Renal cortex interstitium (tissue), 15 donors: ENCODE measurements around the gene NFKBIL1. TPM values are rescaled to one million over a fixed set of nuclear protein-coding genes. Genes with fewer than 3 reads are reported as not detected.
"Not testable (repeated sequence)": the region's sequence is repeated elsewhere in the genome, so short reads cannot be mapped to it uniquely, and the experiment has no call there.

Source experiments
- DNase-seq, 11 donors: peaks; one replicate each; pipeline ENCODE4 v3.0.0-alpha.2; 2013; ENCODE audit warnings: low read depth in 9 of 11, low spot score in 4 of 11; ENCODE audit errors: extremely low read depth in 1 of 11
- long read RNA-seq, 16 experiments: transcript quantifications; one replicate each; lab custom pipeline, GENCODE V29; 2026
- polyA plus RNA-seq, 3 donors: library from polyadenylated mRNA; unstranded; fragments of 120-200 nt; gene quantifications; one replicate each; pipeline ENCODE4 v1.2.1, GENCODE V29; 2013; ENCODE audit not compliant: insufficient read length in 3 of 3

Gene NFKBIL1
- 10 to 100 TPM; 17.0 to 28.4 (median 27.7) TPM for polyA plus RNA-seq
- long read RNA-seq, donor 1, partial matches to known transcripts, result 0 of 4 reads
- long read RNA-seq, donor 1, other reads (novel, unspliced or antisense), result 0 of 4 reads
- long read RNA-seq, donor 2, transcript NFKBIL1-203 (4 exons, 1,478 nt), result major isoform, 5 of 5 reads
- long read RNA-seq, donor 2, partial matches to known transcripts, result 0 of 5 reads
- long read RNA-seq, donor 2, other reads (novel, unspliced or antisense), result 0 of 5 reads
- long read RNA-seq, donor 3, transcript NFKBIL1-203 (4 exons, 1,478 nt), result major isoform, 12 of 22 reads
- long read RNA-seq, donor 3, partial matches to known transcripts, result 6 of 22 reads
- long read RNA-seq, donor 3, other reads (novel, unspliced or antisense), result 0 of 22 reads
- long read RNA-seq, donor 4, transcript NFKBIL1-203 (4 exons, 1,478 nt), result major isoform, 8 of 10 reads
- long read RNA-seq, donor 4, partial matches to known transcripts, result 0 of 10 reads
- long read RNA-seq, donor 4, other reads (novel, unspliced or antisense), result 0 of 10 reads
- long read RNA-seq, donor 5, result 0 reads
- long read RNA-seq, donor 6, transcript NFKBIL1-201 (4 exons, 1,401 nt), result major isoform, 5 of 15 reads
- long read RNA-seq, donor 6, partial matches to known transcripts, result 6 of 15 reads
- long read RNA-seq, donor 6, other reads (novel, unspliced or antisense), result 0 of 15 reads
- long read RNA-seq, donor 7, partial matches to known transcripts, result 0 of 11 reads
- long read RNA-seq, donor 7, other reads (novel, unspliced or antisense), result 0 of 11 reads
- long read RNA-seq, donor 8, result 0 reads
- long read RNA-seq, donor 9, transcript NFKBIL1-203 (4 exons, 1,478 nt), result major isoform, 11 of 16 reads
- long read RNA-seq, donor 9, partial matches to known transcripts, result 0 of 16 reads
- long read RNA-seq, donor 9, other reads (novel, unspliced or antisense), result 0 of 16 reads
- long read RNA-seq, donor 10, transcript NFKBIL1-203 (4 exons, 1,478 nt), result major isoform, 9 of 13 reads
- long read RNA-seq, donor 10, partial matches to known transcripts, result 0 of 13 reads
- long read RNA-seq, donor 10, other reads (novel, unspliced or antisense), result 0 of 13 reads
- long read RNA-seq, donor 11, transcript NFKBIL1-203 (4 exons, 1,478 nt), result major isoform, 9 of 13 reads
- long read RNA-seq, donor 11, partial matches to known transcripts, result 0 of 13 reads
- long read RNA-seq, donor 11, other reads (novel, unspliced or antisense), result 0 of 13 reads
- long read RNA-seq, donor 12, partial matches to known transcripts, result 0 of 4 reads
- long read RNA-seq, donor 12, other reads (novel, unspliced or antisense), result 0 of 4 reads
- long read RNA-seq, donor 13, result 0 reads
- long read RNA-seq, donor 14, transcript NFKBIL1-201 (4 exons, 1,401 nt), result major isoform, 5 of 10 reads
- long read RNA-seq, donor 14, partial matches to known transcripts, result 0 of 10 reads
- long read RNA-seq, donor 14, other reads (novel, unspliced or antisense), result 0 of 10 reads
- long read RNA-seq, donor 15, transcript NFKBIL1-203 (4 exons, 1,478 nt), result major isoform, 5 of 5 reads
- long read RNA-seq, donor 15, partial matches to known transcripts, result 0 of 5 reads
- long read RNA-seq, donor 15, other reads (novel, unspliced or antisense), result 0 of 5 reads
- long read RNA-seq, donor 16, transcript NFKBIL1-203 (4 exons, 1,478 nt), result major isoform, 21 of 27 reads
- long read RNA-seq, donor 16, partial matches to known transcripts, result 0 of 27 reads
- long read RNA-seq, donor 16, other reads (novel, unspliced or antisense), result 0 of 27 reads

- DNase-seq, result peak; percentile 88 to 98 (median 94)
Measured at GRCh38 chr6:31546958-31547726, at the start of gene NFKBIL1. TSS of gene NFKBIL1 (plus strand) at chr6:31547608. CDS start at chr6:31547695, 87 bp downstream.

DNA sequence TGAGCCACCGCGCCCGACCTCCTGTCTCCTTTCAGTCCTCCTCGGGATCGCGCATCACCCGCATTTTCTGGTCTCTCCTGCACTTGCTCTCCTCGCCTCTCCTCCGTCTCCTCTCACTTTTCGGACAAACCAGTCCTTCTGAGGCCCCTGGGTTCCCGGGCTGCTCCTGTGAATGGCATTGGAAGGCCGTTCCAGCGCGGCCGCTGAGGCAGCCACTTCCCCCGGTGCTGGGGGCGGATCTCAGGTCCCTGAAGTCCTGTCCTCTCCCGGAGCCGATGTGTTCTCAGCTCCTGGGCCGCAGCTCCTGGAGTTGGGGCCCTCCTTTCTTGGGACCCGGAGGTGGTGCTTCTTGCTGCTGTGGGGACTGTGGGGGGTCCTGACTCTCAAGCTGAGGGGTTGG is 48.7 kb upstream of the NFKBIL1 start:
- no peak for DNase-seq

DNA sequence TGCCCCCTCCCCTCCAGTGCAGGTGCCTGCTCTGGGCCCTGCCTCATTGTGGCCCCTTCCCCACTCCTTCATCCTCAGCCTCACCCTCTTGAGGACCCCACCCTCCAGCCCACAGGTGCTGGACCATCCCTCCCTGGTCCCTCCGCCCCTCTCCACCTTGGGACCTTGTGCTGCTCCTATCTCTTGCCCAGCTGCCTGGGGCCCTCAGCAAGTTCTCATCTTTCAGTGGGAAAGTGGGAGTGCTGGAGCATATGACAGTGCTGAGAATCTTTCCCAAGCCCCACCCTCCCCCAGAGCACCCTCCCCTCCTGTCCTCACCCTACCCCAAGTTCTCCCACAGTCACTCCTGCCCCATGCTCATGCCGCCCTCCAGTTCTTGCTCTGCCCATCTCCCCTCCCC is 47.8 kb upstream of the NFKBIL1 start:
- DNase-seq, result not testable (repeated sequence)

DNA sequence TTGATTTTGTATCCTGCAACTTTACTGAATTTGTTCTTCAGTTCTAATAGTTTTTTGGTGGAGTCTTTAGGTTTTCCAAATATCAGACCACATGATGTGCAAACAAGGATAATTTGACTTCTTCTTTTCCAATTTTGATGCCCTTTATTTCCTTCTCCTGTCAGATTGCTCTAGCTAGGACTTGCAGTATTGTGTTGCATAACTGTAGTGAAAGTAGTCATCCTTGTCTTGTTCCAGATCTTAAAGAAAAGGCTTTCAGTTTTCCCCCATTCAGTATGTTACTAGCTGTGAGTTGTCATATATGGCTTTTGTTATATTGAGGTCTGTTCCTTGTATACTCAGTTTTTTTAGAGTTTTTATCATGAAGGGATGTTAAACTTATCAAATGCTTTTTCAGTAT is 44.8 kb upstream of the NFKBIL1 start:
- no peak for DNase-seq

DNA sequence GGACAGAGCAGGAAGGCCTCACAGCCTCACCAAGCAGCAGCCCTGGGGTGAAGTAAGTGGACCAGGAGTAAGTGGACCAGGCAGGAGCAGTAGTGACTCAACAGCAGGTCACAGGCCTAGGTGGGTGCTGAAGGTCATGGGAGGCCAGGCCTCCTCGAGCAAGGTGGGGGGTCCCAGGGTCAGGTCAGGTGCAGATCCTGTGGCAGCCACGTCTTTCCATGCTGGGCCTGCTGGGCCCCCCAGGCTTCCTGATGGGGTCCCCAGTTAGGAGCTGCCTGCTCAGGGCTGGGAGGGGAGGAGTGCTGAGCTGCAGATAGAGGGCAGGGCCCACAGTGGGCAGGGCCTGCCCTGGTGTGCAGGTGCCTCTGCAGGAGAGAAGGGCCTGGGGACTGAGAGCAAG is 38.4 kb upstream of the NFKBIL1 start:
- not testable (repeated sequence) for DNase-seq

DNA sequence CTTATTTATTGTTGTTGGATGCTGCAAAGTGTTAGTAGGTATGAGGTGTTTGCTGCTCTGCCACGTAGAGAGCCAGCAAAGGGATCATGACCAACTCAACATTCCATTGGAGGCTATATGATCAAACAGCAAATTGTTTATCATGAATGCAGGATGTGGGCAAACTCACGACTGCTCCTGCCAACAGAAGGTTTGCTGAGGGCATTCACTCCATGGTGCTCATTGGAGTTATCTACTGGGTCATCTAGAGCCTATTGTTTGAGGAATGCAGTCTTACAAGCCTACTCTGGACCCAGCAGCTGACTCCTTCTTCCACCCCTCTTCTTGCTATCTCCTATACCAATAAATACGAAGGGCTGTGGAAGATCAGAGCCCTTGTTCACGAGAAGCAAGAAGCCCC is 37.4 kb upstream of the NFKBIL1 start:
- DNase-seq, result no peak

- DNase-seq, result no peak
Measured at GRCh38 chr6:31513456-31514165, 33.8 kb upstream of the NFKBIL1 start.

- DNase-seq, result no peak
Measured at GRCh38 chr6:31521835-31522234, 25.6 kb upstream of the NFKBIL1 start.

DNA sequence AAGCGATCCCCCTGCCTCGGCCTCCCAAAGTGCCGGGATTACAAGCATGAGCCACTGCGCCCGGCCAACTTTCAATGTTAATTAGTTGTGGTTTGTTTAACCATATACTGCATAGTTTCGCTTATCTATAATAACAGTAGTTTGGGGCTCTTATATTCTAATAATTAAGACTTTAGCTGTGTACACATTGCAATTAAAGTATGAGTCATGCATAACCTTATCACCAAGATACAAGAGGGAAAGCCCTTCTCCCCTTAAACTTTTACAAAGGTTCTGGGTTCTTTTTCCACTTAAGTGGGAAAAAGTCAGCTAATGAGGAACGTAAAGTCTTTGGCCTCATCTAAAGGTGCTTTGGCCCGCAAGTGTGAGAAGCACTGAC is 21.9 kb upstream of the NFKBIL1 start:
- DNase-seq, result no peak

DNA sequence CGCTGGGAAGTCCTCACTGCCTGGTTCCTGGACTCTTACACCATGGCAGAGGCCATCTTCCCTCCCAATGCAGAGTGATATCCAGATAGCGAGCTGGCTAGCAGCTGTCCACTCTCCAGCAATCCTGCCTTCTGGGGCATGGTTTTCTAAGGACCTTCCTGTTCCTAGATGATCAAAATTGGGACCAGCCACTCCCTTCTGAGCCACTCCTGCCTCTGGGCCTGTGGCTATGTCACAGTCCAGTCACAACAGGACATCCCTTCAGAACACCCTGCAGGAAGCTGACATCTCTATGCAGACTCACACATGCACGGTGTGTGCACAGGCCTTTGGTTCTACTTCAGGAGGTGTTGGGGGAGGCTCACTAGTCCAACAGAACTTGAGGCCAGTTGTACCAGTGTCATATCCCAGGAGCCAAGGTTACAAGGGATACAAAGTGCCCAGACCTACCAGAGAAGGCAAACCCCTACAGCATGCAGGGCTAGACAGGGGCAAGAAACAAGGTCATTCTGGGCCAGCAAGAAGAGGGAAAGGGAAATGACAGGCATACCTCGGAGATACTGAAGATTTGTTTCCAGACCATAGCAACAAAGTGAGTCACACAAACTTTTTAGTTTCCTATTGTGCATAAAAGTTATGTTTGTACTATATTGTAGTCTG is 21.3 kb upstream of the NFKBIL1 start:
- DNase-seq, result no peak

- no peak for DNase-seq
Measured at GRCh38 chr6:31528307-31528777, 19.1 kb upstream of the NFKBIL1 start.

DNA sequence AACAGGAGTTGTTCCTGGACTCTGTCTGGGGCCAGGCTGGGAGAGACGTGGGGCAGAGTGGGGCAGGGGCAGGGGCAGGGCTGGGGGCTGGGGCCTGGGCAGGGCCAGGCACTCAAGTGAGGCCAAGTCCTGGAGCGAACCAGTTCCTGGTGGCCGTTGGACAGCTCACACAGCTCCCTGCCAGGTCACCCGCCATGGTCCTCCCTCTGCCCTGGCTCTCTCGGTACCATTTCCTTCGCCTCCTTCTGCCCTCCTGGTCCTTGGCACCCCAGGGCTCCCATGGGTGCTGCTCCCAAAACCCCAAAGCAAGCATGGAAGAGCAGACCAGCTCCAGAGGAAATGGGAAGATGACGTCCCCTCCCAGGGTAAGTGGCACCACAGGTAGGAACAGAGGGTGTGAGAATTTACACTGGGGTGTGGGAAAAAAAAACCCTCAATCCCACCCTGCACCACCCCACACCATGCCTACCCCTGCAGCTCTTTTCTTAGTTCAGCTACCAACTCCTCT is 18.5 kb upstream of the NFKBIL1 start, which contains the start of gene MCCD1:
Gene MCCD1 (plus strand): TSS at position 142 of the 508 bp plus-strand sequence. CDS start 53 bp downstream, at position 195.
- DNase-seq, result no peak

DNA sequence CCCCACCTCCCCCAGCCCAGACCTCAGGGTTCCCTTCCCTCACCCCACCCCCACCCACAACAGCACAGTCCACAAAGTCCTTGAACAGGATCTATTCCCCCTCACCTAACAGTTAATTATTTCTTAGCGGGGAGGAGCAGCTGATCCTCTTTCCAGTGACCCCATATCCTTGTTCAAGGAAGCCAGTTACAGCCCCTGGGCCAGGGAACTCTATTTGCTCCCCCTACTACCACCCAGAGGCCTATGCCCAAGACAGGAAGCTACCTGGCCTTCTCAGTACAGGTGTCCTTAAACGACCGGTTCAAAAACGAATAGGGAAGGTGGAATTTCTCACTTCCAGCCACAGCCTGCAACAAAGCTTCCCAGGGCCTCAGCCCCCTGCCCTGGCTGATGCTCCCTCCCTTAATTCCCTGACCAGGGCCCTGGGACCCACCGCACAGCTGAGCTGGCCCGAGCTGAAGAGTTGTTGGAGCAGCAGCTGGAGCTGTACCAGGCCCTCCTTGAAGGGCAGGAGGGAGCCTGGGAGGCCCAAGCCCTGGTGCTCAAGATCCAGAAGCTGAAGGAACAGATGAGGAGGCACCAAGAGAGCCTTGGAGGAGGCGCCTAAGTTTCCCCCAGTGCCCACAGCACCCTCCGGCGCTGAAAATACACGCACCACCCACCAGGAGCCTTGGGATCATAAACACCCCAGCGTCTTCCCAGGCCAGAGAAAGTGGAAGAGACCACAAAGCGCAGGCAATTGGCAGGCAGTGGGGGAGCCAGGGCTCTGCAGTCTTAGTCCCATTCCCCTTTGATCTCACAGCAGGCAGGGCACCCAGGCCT is 17.9 kb upstream of the NFKBIL1 start:
- peak in 1 of 11 donors; percentile 12 for DNase-seq

DNA sequence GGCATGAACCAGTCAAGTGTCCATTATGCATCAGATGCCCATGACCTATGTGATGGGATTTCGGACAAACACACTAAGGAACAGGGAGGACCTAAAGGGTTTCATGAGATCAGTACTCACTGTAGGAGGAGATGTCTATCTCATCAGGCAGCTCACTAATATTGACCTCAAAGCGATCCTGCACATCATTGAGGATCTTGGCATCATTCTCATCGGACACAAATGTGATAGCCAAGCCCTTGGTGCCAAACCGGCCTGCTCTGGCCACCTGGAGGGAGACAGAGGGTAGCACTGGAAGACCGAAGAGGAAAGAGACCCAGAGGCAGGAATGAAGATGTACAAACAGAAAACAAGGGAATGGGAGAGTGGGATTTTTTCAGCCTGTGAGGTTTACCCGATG is 16.7 kb upstream of the NFKBIL1 start:
- no peak for DNase-seq

DNA sequence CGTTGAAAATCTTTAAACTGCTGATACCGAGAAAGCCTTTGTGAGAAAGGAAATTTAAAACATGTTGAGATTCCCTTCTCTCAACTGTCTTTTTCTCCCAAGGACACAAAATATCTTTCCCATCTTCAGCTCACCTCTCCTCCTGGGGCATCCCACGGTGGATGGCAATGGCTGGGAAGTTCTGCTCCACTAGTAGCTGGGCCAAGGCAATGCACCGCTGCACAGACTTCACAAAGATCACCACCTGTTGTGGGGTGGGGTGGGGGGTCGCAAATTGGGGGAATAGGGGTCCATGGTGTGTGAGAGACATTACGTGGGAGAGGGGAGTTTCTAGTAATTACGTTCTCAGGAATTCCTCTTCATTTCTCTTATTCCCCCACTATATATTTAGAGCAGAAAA is 16.2 kb upstream of the NFKBIL1 start:
- no peak for DNase-seq
